COLO829 (cell line): ENCODE data around the gene GDNF.
A peak's percentile ranks its signal among the peaks of the same experiment; 100 is the strongest.
"Not testable (repeated sequence)": the region's sequence is repeated elsewhere in the genome, so short reads cannot be mapped to it uniquely, and the experiment has no call there.

Source experiments
- DNase-seq: peaks from one replicate; pipeline ENCODE4 v3.0.0; 2012; ENCODE audit warnings: low spot score

Gene GDNF

GRCh38 chr5:37815913-37816312 lies 23.9 kb downstream of the GDNF start:
- no peak for DNase-seq

- DNase-seq: no peak
Measured at GRCh38 chr5:37814699-37815098, 25.1 kb downstream of the GDNF start.

GRCh38 chr5:37812365-37812764 lies 27.5 kb downstream of the GDNF start:
- DNase-seq: no peak

- no peak for DNase-seq
Measured at GRCh38 chr5:37811866-37812265, 28.0 kb downstream of the GDNF start.

GRCh38 chr5:37810311-37810710 lies 29.5 kb downstream of the GDNF start:
- no peak for DNase-seq

- no peak for DNase-seq
Measured at GRCh38 chr5:37808945-37809344, 30.9 kb downstream of the GDNF start.

GRCh38 chr5:37807621-37808301 lies 32.1 kb downstream of the GDNF start:
- no peak for DNase-seq

GRCh38 chr5:37807015-37807414 lies 32.8 kb downstream of the GDNF start:
- no peak for DNase-seq

- no peak for DNase-seq
Measured at GRCh38 chr5:37806476-37806875, 33.4 kb downstream of the GDNF start.

- DNase-seq: no peak
Measured at GRCh38 chr5:37806016-37806415, 33.8 kb downstream of the GDNF start.

GRCh38 chr5:37804401-37804800 lies 35.4 kb downstream of the GDNF start:
- no peak for DNase-seq

- no peak for DNase-seq
Measured at GRCh38 chr5:37803487-37803886, 36.4 kb downstream of the GDNF start.

GRCh38 chr5:37801521-37801920 lies 38.3 kb downstream of the GDNF start:
- DNase-seq: no peak

GRCh38 chr5:37799865-37800421 lies 39.9 kb downstream of the GDNF start:
- no peak for DNase-seq

- DNase-seq: not testable (repeated sequence)
Measured at GRCh38 chr5:37796435-37796834, 43.4 kb downstream of the GDNF start.

GRCh38 chr5:37795292-37795691 lies 44.5 kb downstream of the GDNF start:
- not testable (repeated sequence) for DNase-seq

- DNase-seq: no peak
Measured at GRCh38 chr5:37792975-37793631, 46.7 kb downstream of the GDNF start.

GRCh38 chr5:37791321-37791720 lies 48.5 kb downstream of the GDNF start:
- DNase-seq: no peak

- no peak for DNase-seq
Measured at GRCh38 chr5:37789991-37790390, 49.9 kb downstream of the GDNF start.

GRCh38 chr5:37787742-37788141 lies 52.1 kb downstream of the GDNF start:
- no peak for DNase-seq

GRCh38 chr5:37786862-37787519 lies 52.9 kb downstream of the GDNF start:
- peak; percentile 38 for DNase-seq

- DNase-seq: no peak
Measured at GRCh38 chr5:37786416-37786815, 53.4 kb downstream of the GDNF start.

GRCh38 chr5:37781409-37781808 lies 58.4 kb downstream of the GDNF start:
- not testable (repeated sequence) for DNase-seq
